Endodermal cell (in vitro differentiated cells): ENCODE results near the gene CORO6. TPM values are rescaled to one million over a fixed set of nuclear protein-coding genes. Genes with fewer than 3 reads are reported as not detected.

ENCODE experiments used
- DNase-seq: peaks from one replicate; pipeline ENCODE4 v3.0.0-alpha.2; 2017
- H3K27ac ChIP-seq: 2 replicates; pipeline ENCODE4 v1.5.1; 2013; ENCODE audit warnings: mild to moderate bottlenecking, low read depth, low read length, moderate library complexity
- H3K27me3 ChIP-seq: 2 replicates; pipeline ENCODE4 v1.6.1; 2013; ENCODE audit warnings: mild to moderate bottlenecking, low read length, moderate library complexity; ENCODE audit not compliant: insufficient read depth, control insufficient read depth, poor library complexity, severe bottlenecking
- H3K36me3 ChIP-seq: 2 replicates; pipeline ENCODE4 v1.7.0; 2013; ENCODE audit warnings: mild to moderate bottlenecking, low read length, moderate library complexity; ENCODE audit not compliant: control insufficient read depth, insufficient read depth
- H3K4me1 ChIP-seq: one replicate; pipeline ENCODE4 v1.7.0; 2013; ENCODE audit warnings: low read length; ENCODE audit not compliant: control insufficient read depth, insufficient read depth
- H3K4me3 ChIP-seq: 2 replicates; pipeline ENCODE4 v1.5.1; 2013; ENCODE audit warnings: mild to moderate bottlenecking, low read length, moderate library complexity
- H3K9ac ChIP-seq: 2 replicates; pipeline ENCODE4 v1.6.1; 2013; ENCODE audit warnings: mild to moderate bottlenecking, low read length, moderate library complexity; ENCODE audit not compliant: poor library complexity, severe bottlenecking; ENCODE audit errors: extremely low read depth
- H3K9me3 ChIP-seq: 2 replicates; pipeline ENCODE4 v1.6.1; 2013; ENCODE audit warnings: mild to moderate bottlenecking, low read length, moderate library complexity; ENCODE audit not compliant: control insufficient read depth
- H3K27ac Mint-ChIP-seq: 2 replicates; pipeline ENCODE4 v1.8.0; 2020; ENCODE audit warnings: mixed read lengths
- H3K27me3 Mint-ChIP-seq: 2 replicates; pipeline ENCODE4 v1.8.0; 2021; ENCODE audit warnings: mild to moderate bottlenecking, mixed read lengths; ENCODE audit not compliant: insufficient read depth
- H3K36me3 Mint-ChIP-seq: 2 replicates; pipeline ENCODE4 v1.8.0; 2020; ENCODE audit warnings: low read depth, mixed read lengths
- H3K4me1 Mint-ChIP-seq: 2 replicates; pipeline ENCODE4 v1.8.0; 2020; ENCODE audit warnings: mixed read lengths
- H3K4me3 Mint-ChIP-seq: 2 replicates; pipeline ENCODE4 v1.8.0; 2020; ENCODE audit warnings: mild to moderate bottlenecking, moderate library complexity, mixed read lengths
- H3K9me3 Mint-ChIP-seq: 2 replicates; pipeline ENCODE4 v1.8.0; 2020; ENCODE audit warnings: mild to moderate bottlenecking, mixed read lengths
- CTCF ChIP-seq: fragments of 200-600 bp; sonication (generic); conservative IDR thresholded peaks from 2 replicates; pipeline ENCODE4 v1.5.0; 2021; ENCODE audit warnings: antibody characterized with exemption, mild to moderate bottlenecking
- WGBS, 2 experiments: methylation state at CpG; one replicate each; pipeline versions ENCODE4 v1.1.5 to v1.1.7; 2013; ENCODE audit warnings: missing lambda C conversion rate in 2 of 2, mixed read lengths in 1 of 2; ENCODE audit not compliant: insufficient coverage in 1 of 2, insufficient read length in 1 of 2; 5-methylcytosine and 5-hydroxymethylcytosine counted together
- total RNA-seq, 2 donors: library from RNA; stranded (reverse); fragmentation: NEBNext Ultra II Directional in 1 of 2; extraction: Animal tissue kit (Norgen Biotek cat#: 25700) in 1 of 2; gene quantifications; 2 replicates in 1 of 2; 3 replicates in 1 of 2; pipeline ENCODE4 v1.2.1, GENCODE V29; 2021

The CORO6 gene
- total RNA-seq, 2 donors from 2014 or later, result 0.86 to 1.00 TPM

DNA sequence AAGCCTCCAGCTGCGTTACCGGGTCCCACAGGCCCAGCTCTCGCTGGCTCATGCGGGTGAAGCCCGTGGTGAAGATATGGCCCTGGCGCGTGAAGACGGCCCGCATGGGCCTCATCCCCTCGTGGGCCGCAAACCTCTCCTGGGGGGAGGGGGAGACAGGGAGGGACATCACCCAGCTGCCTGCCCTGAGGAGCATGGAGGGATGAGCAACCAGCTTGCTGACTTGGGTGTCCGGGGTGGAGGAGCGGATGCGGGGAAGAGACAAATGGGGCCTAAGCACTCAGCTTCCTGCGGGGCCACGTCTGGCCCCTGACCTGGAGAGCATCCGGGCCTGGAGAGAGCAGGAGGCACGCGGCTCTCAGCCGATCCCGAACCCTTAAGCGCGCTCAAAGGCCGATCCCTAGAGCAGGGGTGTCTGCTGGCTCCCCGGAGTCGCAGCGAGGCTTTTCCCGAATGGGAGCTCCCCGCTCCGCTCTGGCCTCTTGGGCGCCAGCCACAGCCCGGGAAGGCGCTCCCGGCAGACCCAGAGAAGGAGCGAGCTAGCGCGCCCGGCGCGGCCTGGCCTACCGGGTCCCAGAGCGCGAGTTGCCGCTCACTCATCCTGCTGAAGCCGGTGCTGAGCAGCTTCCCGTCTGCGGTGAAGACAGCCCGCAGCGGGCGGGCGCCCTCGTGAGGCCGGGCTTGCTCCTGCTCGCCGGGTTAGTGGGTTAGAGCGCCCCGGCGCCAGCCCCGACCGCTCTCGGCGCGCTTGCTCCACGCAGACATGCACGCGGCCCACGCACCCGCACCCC is 5.0 kb downstream of the CORO6 start:
- Histone ChIP-seq H3K27ac (no peak overlapping the region), H3K9ac (no peak overlapping the region), H3K27me3 (peaks cover 97% of the 10 kb centered on the region), H3K36me3 (no peaks in the 10 kb centered on the region), H3K9me3 (no peaks in the 10 kb centered on the region), H3K4me3 (no peak overlapping the region), H3K4me1 (no peaks in the 10 kb centered on the region)
- no peak overlapping the region for H3K27ac Mint-ChIP-seq
- 22 to 28% methylated on average over 46 to 68 of the region's 68 CpGs for WGBS, 2 experiments
- TF ChIP-seq CTCF, result peak; percentile 89
- no peak overlapping the region for H3K4me3 Mint-ChIP-seq
- peaks cover 2% of the 10 kb centered on the region for H3K4me1 Mint-ChIP-seq
- peak; percentile 96 for DNase-seq
- H3K9me3 Mint-ChIP-seq, result no peaks in the 10 kb centered on the region
- H3K36me3 Mint-ChIP-seq, result no peaks in the 10 kb centered on the region
- H3K27me3 Mint-ChIP-seq, result peaks cover 97% of the 10 kb centered on the region

DNA sequence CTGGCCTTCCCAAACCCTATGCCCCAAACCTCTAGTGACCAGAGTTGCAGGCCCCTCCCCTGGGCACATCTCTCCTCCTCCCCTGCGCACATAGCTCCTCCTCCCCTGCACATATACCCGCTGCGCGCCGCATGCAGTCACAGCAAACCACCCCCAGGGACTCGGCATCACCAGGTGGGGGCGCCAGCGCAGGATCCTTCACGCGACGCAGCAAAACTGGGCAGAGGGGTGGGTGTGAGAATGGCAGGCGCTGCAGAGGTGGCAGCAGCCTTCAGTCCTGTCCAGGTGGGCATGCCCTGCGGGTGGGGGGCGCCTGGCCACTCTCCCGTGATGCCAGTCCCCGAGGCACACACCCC is 5.6 kb downstream of the CORO6 start:
- no peak overlapping the region for H3K9ac ChIP-seq
- H3K27me3 Mint-ChIP-seq, result peaks cover 98% of the 10 kb centered on the region
- H3K4me3 Mint-ChIP-seq, result no peak overlapping the region
- TF ChIP-seq CTCF, result peak; percentile 76
- WGBS, 2 experiments, result 11 to 17% methylated on average over 3 to 16 of the region's 16 CpGs
- H3K9me3 Mint-ChIP-seq, result peaks cover 1% of the 10 kb centered on the region
- peaks cover 2% of the 10 kb centered on the region for H3K4me1 Mint-ChIP-seq
- no peaks in the 10 kb centered on the region for H3K36me3 Mint-ChIP-seq
- no peak overlapping the region for H3K27ac ChIP-seq
- H3K27ac Mint-ChIP-seq, result no peak overlapping the region
- peaks cover 91% of the 10 kb centered on the region for H3K27me3 ChIP-seq
- no peaks in the 10 kb centered on the region for H3K9me3 ChIP-seq
- no peaks in the 10 kb centered on the region for H3K4me1 ChIP-seq
- no peak overlapping the region for H3K4me3 ChIP-seq
- H3K36me3 ChIP-seq, result no peaks in the 10 kb centered on the region
- peak; percentile 96 for DNase-seq

- 29 to 52% methylated on average over 20 to 32 of the region's 32 CpGs for WGBS, 2 experiments
- no peak overlapping the region for H3K27ac Mint-ChIP-seq
- H3K9me3 ChIP-seq, result no peaks in the 10 kb centered on the region
- H3K27me3 Mint-ChIP-seq, result peaks cover 98% of the 10 kb centered on the region
- no peaks in the 10 kb centered on the region for H3K36me3 Mint-ChIP-seq
- peak overlapping the region; percentile 65 for H3K4me3 ChIP-seq
- H3K4me1 Mint-ChIP-seq, result peaks cover 2% of the 10 kb centered on the region
- peak overlapping the region; percentile 52 for H3K4me3 Mint-ChIP-seq
- DNase-seq, result no peak
- no peak for TF ChIP-seq CTCF
- H3K27me3 ChIP-seq, result peaks cover 85% of the 10 kb centered on the region
- H3K9me3 Mint-ChIP-seq, result peaks cover 1% of the 10 kb centered on the region
- H3K27ac ChIP-seq, result no peak overlapping the region
- H3K9ac ChIP-seq, result no peak overlapping the region
- no peaks in the 10 kb centered on the region for H3K36me3 ChIP-seq
- H3K4me1 ChIP-seq, result no peaks in the 10 kb centered on the region
Observed at GRCh38 chr17:29616300-29617048, 6.2 kb downstream of the CORO6 start.
